Measurements from ENCODE around the gene ASGR1. TPM values are rescaled to one million over a fixed set of nuclear protein-coding genes. Genes with fewer than 3 reads are reported as not detected.

Gene ASGR1
- polyA plus RNA-seq, 3 donors = 82.0 to 126 (median 114) TPM

GRCh38 chr17:7218166-7218565 is 39.0 kb upstream of the ASGR1 start:
- Histone ChIP-seq H3K36me3 (replicated peaks in 1 of 2; ENCODE audit: control insufficient read depth in 1 of 2, insufficient read depth in 2 of 2, low read length in 2 of 2) (peaks cover 16 to 18% of the 10 kb centered on the region in 2 donors), H3K4me1 (ENCODE audit: control insufficient read depth in 1 of 2, insufficient read depth in 2 of 2, low read length in 2 of 2) (peaks cover 72 to 81% of the 10 kb centered on the region in 2 donors), H3K4me3 (replicated peaks in 1 of 3; ENCODE audit: low read depth in 2 of 3, low read length in 3 of 3) (peak overlapping the region in 2 of 3 experiments; percentile 47 to 81), H3K79me2 (ENCODE audit: insufficient read depth, low read length) (peaks cover 57% of the 10 kb centered on the region), H3K27ac (ENCODE audit: low read depth in 1 of 2, low read length in 2 of 2) (peak overlapping the region; percentile 14 to 65), H3K27me3 (ENCODE audit: control insufficient read depth in 2 of 2, insufficient read depth in 2 of 2, low read length in 2 of 2) (no peaks in the 10 kb centered on the region), H3K9ac (ENCODE audit: insufficient read depth, low read length, poor library complexity, severe bottlenecking) (no peak overlapping the region), H2AFZ (ENCODE audit: insufficient read depth, low read depth, low read length, poor library complexity, severe bottlenecking) (peak overlapping the region; percentile 74), H3K4me2 (replicated peaks; ENCODE audit: extremely low read depth, low read length, poor library complexity, severe bottlenecking) (peak overlapping the region; percentile 90), H3K9me3 (replicated peaks in 1 of 2; ENCODE audit: control insufficient read depth in 1 of 2, insufficient read depth in 1 of 2, low read length in 2 of 2) (no peaks in the 10 kb centered on the region), H4K20me1 (ENCODE audit: insufficient read depth, low read length) (peaks cover 47% of the 10 kb centered on the region)
- peaks cover 0 to 10% (median 2%) of the 10 kb centered on the region in 3 donors for H3K27me3 Mint-ChIP-seq (ENCODE audit: low read depth in 3 of 3)
- DNase-seq = no peak
- peaks cover 18 to 27% of the 10 kb centered on the region in 2 donors for H3K36me3 Mint-ChIP-seq
- H3K9me3 Mint-ChIP-seq = peaks cover 0 to 2% (median 0%) of the 10 kb centered on the region in 7 donors
- H3K27ac Mint-ChIP-seq = peak overlapping the region in 5 of 7 donors; percentile 23 to 91 (median 86)
- H3K4me1 Mint-ChIP-seq = peaks cover 76% of the 10 kb centered on the region
- 70% methylated on average over 6 of the region's 6 CpGs for WGBS (ENCODE audit: insufficient coverage)
- intact Hi-C loops (cut with micrococcal nuclease) = loop anchor here in 1 of 2 donors (5.0 to 10.0 kb wide), 2 partner anchors 34 to 187 kb away; partner anchors contain the start of genes CTDNEP1, ELP5, NLGN2 and TMEM256
- no peak for TF ChIP-seq CTCF (IDR thresholded peaks at IDR 0.05)
- H3K4me3 Mint-ChIP-seq = peak overlapping the region; percentile 80 to 89

GRCh38 chr17:7217113-7217987 is 38.2 kb upstream of the ASGR1 start:
- Histone ChIP-seq H4K20me1 (ENCODE audit: insufficient read depth, low read length) (peaks cover 52% of the 10 kb centered on the region), H2AFZ (ENCODE audit: insufficient read depth, low read depth, low read length, poor library complexity, severe bottlenecking) (peak overlapping the region; percentile 74), H3K36me3 (replicated peaks in 1 of 2; ENCODE audit: control insufficient read depth in 1 of 2, insufficient read depth in 2 of 2, low read length in 2 of 2) (peaks cover 7 to 10% of the 10 kb centered on the region in 2 donors), H3K9ac (ENCODE audit: insufficient read depth, low read length, poor library complexity, severe bottlenecking) (peak overlapping the region; percentile 45), H3K27ac (ENCODE audit: low read depth in 1 of 2, low read length in 2 of 2) (peak overlapping the region; percentile 14 to 65), H3K79me2 (ENCODE audit: insufficient read depth, low read length) (peaks cover 59% of the 10 kb centered on the region), H3K4me2 (replicated peaks; ENCODE audit: extremely low read depth, low read length, poor library complexity, severe bottlenecking) (peak overlapping the region; percentile 90), H3K4me1 (ENCODE audit: control insufficient read depth in 1 of 2, insufficient read depth in 2 of 2, low read length in 2 of 2) (peaks cover 72 to 81% of the 10 kb centered on the region in 2 donors), H3K27me3 (ENCODE audit: control insufficient read depth in 2 of 2, insufficient read depth in 2 of 2, low read length in 2 of 2) (no peaks in the 10 kb centered on the region), H3K9me3 (replicated peaks in 1 of 2; ENCODE audit: control insufficient read depth in 1 of 2, insufficient read depth in 1 of 2, low read length in 2 of 2) (no peaks in the 10 kb centered on the region), H3K4me3 (replicated peaks in 1 of 3; ENCODE audit: low read depth in 2 of 3, low read length in 3 of 3) (peak overlapping the region; percentile 41 to 81 (median 47))
- TF ChIP-seq CTCF (IDR thresholded peaks at IDR 0.05) = no peak
- H3K27me3 Mint-ChIP-seq (ENCODE audit: low read depth in 3 of 3) = peaks cover 0 to 10% (median 2%) of the 10 kb centered on the region in 3 donors
- peaks cover 78% of the 10 kb centered on the region for H3K4me1 Mint-ChIP-seq
- intact Hi-C loops (cut with micrococcal nuclease) = loop anchor here in 1 of 2 donors (5.0 to 10.0 kb wide), 2 partner anchors 35 to 187 kb away; partner anchors contain the start of genes CTDNEP1, ELP5, NLGN2 and TMEM256
- WGBS (ENCODE audit: insufficient coverage) = 0% methylated on average over 13 of the region's 32 CpGs
- H3K4me3 Mint-ChIP-seq = peak overlapping the region; percentile 80 to 89
- peaks cover 0 to 2% (median 0%) of the 10 kb centered on the region in 7 donors for H3K9me3 Mint-ChIP-seq
- DNase-seq = peak; percentile 32 to 48 (median 35)
- peak overlapping the region; percentile 23 to 97 (median 88) for H3K27ac Mint-ChIP-seq
- peaks cover 11 to 19% of the 10 kb centered on the region in 2 donors for H3K36me3 Mint-ChIP-seq
